Panc1 (cell line): Measurements from ENCODE around the gene FGF19. TPM values are rescaled to one million over a fixed set of nuclear protein-coding genes. Genes with fewer than 3 reads are reported as not detected.

Source experiments
- ATAC-seq: fragments of 200-7000 bp; cut with Tn5 transposase; 2 replicates; pipeline ENCODE4 v1.9.1; 2020; ENCODE audit warnings: mild to moderate bottlenecking, moderate library complexity
- BruUV-seq: library from RNA; stranded (reverse); fragments of 400-500 nt; replicated peaks from 2 replicates; lab custom pipeline; 2021; lab: Mats Ljungman, UMichigan
- CTCF ChIA-PET: fragments of 300-600 bp; sonication (Branson Sonifier 250); formaldehyde crosslinking; loops from one replicate; lab custom pipeline; 2022; ENCODE audit warnings: antibody characterized with exemption; lab: Charles Lee
- POLR2A ChIA-PET: fragments of 300-600 bp; sonication (Branson Sonifier 250); formaldehyde crosslinking; loops from one replicate; lab custom pipeline; 2022; ENCODE audit warnings: antibody characterized with exemption; lab: Charles Lee
- DNase-seq: peaks from one replicate; pipeline ENCODE4 v3.0.0-alpha.2; 2010; ENCODE audit warnings: low read depth, low spot score
- H3K27ac ChIP-seq: 2 replicates; pipeline ENCODE4 v1.5.1; 2011; ENCODE audit warnings: mild to moderate bottlenecking, low read length, inconsistent platforms
- H3K27me3 ChIP-seq: fragments of 200-500 bp; sonication (Bioruptor generic); 2 replicates; pipeline ENCODE4 v1.6.0; 2014; ENCODE audit warnings: low read length, inconsistent platforms; ENCODE audit not compliant: control insufficient read depth, insufficient read depth
- H3K36me3 ChIP-seq: fragments of 200-500 bp; sonication (Bioruptor generic); 2 replicates; pipeline ENCODE4 v1.5.1; 2014; ENCODE audit warnings: inconsistent platforms, mild to moderate bottlenecking, low read length, moderate library complexity; ENCODE audit not compliant: control insufficient read depth, insufficient read depth
- H3K4me1 ChIP-seq: 2 replicates; pipeline ENCODE4 v1.5.1; 2011; ENCODE audit warnings: inconsistent platforms, mild to moderate bottlenecking, low read length, moderate library complexity; ENCODE audit not compliant: control insufficient read depth, insufficient read depth
- H3K4me3 ChIP-seq, 2 experiments: 2 replicates each; pipeline ENCODE4 v1.5.1; 2011 to 2012; ENCODE audit warnings: low read depth in 2 of 2, low read length in 2 of 2, mild to moderate bottlenecking in 2 of 2, inconsistent platforms in 1 of 2, moderate library complexity in 1 of 2
- H3K9me3 ChIP-seq: fragments of 200-500 bp; sonication (Bioruptor generic); 2 replicates; pipeline ENCODE4 v1.5.1; 2014; ENCODE audit warnings: low read depth, mild to moderate bottlenecking, inconsistent platforms, low read length, moderate library complexity; ENCODE audit not compliant: control insufficient read depth, insufficient read depth
- CTCF ChIP-seq: fragments of 450-650 bp; IDR thresholded peaks from 2 replicates; pipeline ENCODE4 v1.5.1; 2017; ENCODE audit warnings: mild to moderate bottlenecking
- POLR2AphosphoS5 ChIP-seq: IDR thresholded peaks from 2 replicates; pipeline ENCODE4 v1.6.1; 2012; ENCODE audit warnings: mild to moderate bottlenecking, low read depth, low read length, moderate library complexity
- REST ChIP-seq, 2 experiments: IDR thresholded peaks; 2 replicates each; pipeline ENCODE4 v1.6.1; 2011 to 2012; ENCODE audit warnings: low read depth in 2 of 2, control low read depth in 1 of 2, low read length in 1 of 2, mild to moderate bottlenecking in 1 of 2, moderate library complexity in 1 of 2; ENCODE audit not compliant: insufficient read depth in 1 of 2
- SIN3A ChIP-seq: IDR thresholded peaks from 2 replicates; pipeline ENCODE4 v1.6.1; 2012; ENCODE audit warnings: low read depth, mild to moderate bottlenecking, low read length, moderate library complexity, borderline replicate concordance; ENCODE audit not compliant: insufficient read depth
- TCF7L2 ChIP-seq: IDR thresholded peaks from 2 replicates; pipeline ENCODE4 v1.6.1; 2011; ENCODE audit warnings: mild to moderate bottlenecking, low read depth, low read length, inconsistent platforms
- in situ Hi-C: cut with HindIII; loops from 2 replicates; pipeline ENCODE4 v1.10.0; 2016; ENCODE audit warnings: low sequenced_read_pairs, low pct_unique_long_range_greater_than_20kb
- intact Hi-C: fragments of 100-400 bp; cut with micrococcal nuclease; formaldehyde crosslinking; loops from one replicate; pipeline ENCODE4 v1.10.0; 2022; ENCODE audit not compliant: unreplicated experiment
- total RNA-seq: library from RNA; stranded (reverse); gene quantifications from one replicate; pipeline ENCODE4 v1.2.1, GENCODE V29; 2021; ENCODE audit not compliant: unreplicated experiment

Gene FGF19
- total RNA-seq, 1 experiment from 2014 or later, result not detected

GRCh38 chr11:69695581-69695980 is 8.2 kb downstream of the FGF19 start:
- BruUV-seq, result no TSS peak
- no peaks in the 10 kb centered on the region for H3K27me3 ChIP-seq
- POLR2A ChIA-PET, result no interaction called here
- no peak overlapping the region for H3K4me3 ChIP-seq
- H3K4me1 ChIP-seq, result peaks cover 3% of the 10 kb centered on the region
- TF ChIP-seq SIN3A (no peak), TCF7L2 (no peak), POLR2AphosphoS5 (no peak), CTCF (no peak), REST (IDR thresholded peaks at IDR 0.05; ENCODE audit: insufficient read depth in 1 of 2, low read depth in 2 of 2, low read length in 1 of 2) (no peak)
- CTCF ChIA-PET, result interaction anchor here (0.7 to 0.8 kb wide), 2 partner anchors 9 to 500 kb away, joined by 4 read pairs; no protein-coding TSS in a partner anchor
- H3K9me3 ChIP-seq, result no peaks in the 10 kb centered on the region
- no peak for ATAC-seq
- no peak for DNase-seq
- H3K36me3 ChIP-seq, result no peaks in the 10 kb centered on the region
- no peak overlapping the region for H3K27ac ChIP-seq
- in situ Hi-C loops (no loop called here), intact Hi-C loops (no loop called here)

- TF ChIP-seq REST (IDR thresholded peaks at IDR 0.05; ENCODE audit: insufficient read depth in 1 of 2, low read depth in 2 of 2, low read length in 1 of 2) (no peak), POLR2AphosphoS5 (no peak), TCF7L2 (no peak), CTCF (no peak), SIN3A (no peak)
- no peak for ATAC-seq
- POLR2A ChIA-PET, result no interaction called here
- Histone ChIP-seq H3K27me3 (no peaks in the 10 kb centered on the region), H3K9me3 (no peaks in the 10 kb centered on the region), H3K27ac (no peak overlapping the region), H3K4me1 (no peaks in the 10 kb centered on the region), H3K36me3 (no peaks in the 10 kb centered on the region), H3K4me3 (no peak overlapping the region)
- DNase-seq, result no peak
- BruUV-seq, result no TSS peak
- in situ Hi-C loops, result no loop called here
- intact Hi-C loops, result no loop called here
- CTCF ChIA-PET, result no interaction called here
Measured at GRCh38 chr11:69694781-69695180, 9.0 kb downstream of the FGF19 start.
